Measurements from ENCODE around the gene H6PD.

H6PD gene

GRCh38 chr1:9267827-9268581 lies 33.4 kb downstream of the H6PD start:
- no peaks in the 10 kb centered on the region for H4K20me1 ChIP-seq (ENCODE audit: insufficient read depth, low read length)
- H3K4me3 ChIP-seq (ENCODE audit: low read length): no peak overlapping the region
- H3K9ac ChIP-seq (ENCODE audit: low read length): no peak overlapping the region
- H3K9me3 ChIP-seq (ENCODE audit: insufficient read depth, low read length): no peaks in the 10 kb centered on the region
- no peaks in the 10 kb centered on the region for H3K79me2 ChIP-seq (ENCODE audit: low read length)
- no peaks in the 10 kb centered on the region for H3K27me3 ChIP-seq (ENCODE audit: low read depth, low read length)
- H3K4me1 ChIP-seq (ENCODE audit: low read length): 0 out of 2 replicates have a peak, but pooled peaks cover 2% of the 10 kb centered on the region
- TF ChIP-seq CTCF (IDR thresholded peaks at IDR 0.05; ENCODE audit: low read depth, low read length): no peak
- TF ChIP-seq EZH2phosphoT487 (IDR thresholded peaks at IDR 0.05; ENCODE audit: low read depth): no peak
- H2AFZ ChIP-seq (ENCODE audit: low read depth, low read length): no peak overlapping the region
- no peak overlapping the region for H3K27ac ChIP-seq (ENCODE audit: low read length)
- no peak overlapping the region for H3K4me2 ChIP-seq (ENCODE audit: low read length)
- H3K36me3 ChIP-seq (replicated peaks; ENCODE audit: low read depth, low read length): no peaks in the 10 kb centered on the region

- TF ChIP-seq EZH2phosphoT487 (IDR thresholded peaks at IDR 0.05; ENCODE audit: low read depth) (no peak), CTCF (IDR thresholded peaks at IDR 0.05; ENCODE audit: low read depth, low read length) (no peak)
- no peaks in the 10 kb centered on the region for H3K36me3 ChIP-seq (replicated peaks; ENCODE audit: low read depth, low read length)
- no peak overlapping the region for H3K4me3 ChIP-seq (ENCODE audit: low read length)
- H3K27ac ChIP-seq (ENCODE audit: low read length): no peak overlapping the region
- H2AFZ ChIP-seq (ENCODE audit: low read depth, low read length): no peak overlapping the region
- no peaks in the 10 kb centered on the region for H3K9me3 ChIP-seq (ENCODE audit: insufficient read depth, low read length)
- no peak overlapping the region for H3K9ac ChIP-seq (ENCODE audit: low read length)
- H3K27me3 ChIP-seq (ENCODE audit: low read depth, low read length): no peaks in the 10 kb centered on the region
- no peak overlapping the region for H3K4me2 ChIP-seq (ENCODE audit: low read length)
- no peaks in the 10 kb centered on the region for H4K20me1 ChIP-seq (ENCODE audit: insufficient read depth, low read length)
- 0 out of 2 replicates have a peak, but pooled peaks cover 2% of the 10 kb centered on the region for H3K4me1 ChIP-seq (ENCODE audit: low read length)
- no peaks in the 10 kb centered on the region for H3K79me2 ChIP-seq (ENCODE audit: low read length)
Observed at GRCh38 chr1:9269078-9269501, 34.5 kb downstream of the H6PD start.

- TF ChIP-seq CTCF (IDR thresholded peaks at IDR 0.05; ENCODE audit: low read depth, low read length) (no peak), EZH2phosphoT487 (IDR thresholded peaks at IDR 0.05; ENCODE audit: low read depth) (no peak)
Observed at GRCh38 chr1:9269721-9270120, 35.1 kb downstream of the H6PD start.

GRCh38 chr1:9270290-9270883 lies 35.8 kb downstream of the H6PD start:
- Histone ChIP-seq H3K4me2 (ENCODE audit: low read length) (no peak overlapping the region), H3K27ac (ENCODE audit: low read length) (no peak overlapping the region), H3K27me3 (ENCODE audit: low read depth, low read length) (no peaks in the 10 kb centered on the region), H3K36me3 (replicated peaks; ENCODE audit: low read depth, low read length) (no peaks in the 10 kb centered on the region), H2AFZ (ENCODE audit: low read depth, low read length) (no peak overlapping the region), H3K9ac (ENCODE audit: low read length) (no peak overlapping the region), H3K4me3 (ENCODE audit: low read length) (no peak overlapping the region), H3K4me1 (ENCODE audit: low read length) (peaks cover 9% of the 10 kb centered on the region), H4K20me1 (ENCODE audit: insufficient read depth, low read length) (no peaks in the 10 kb centered on the region), H3K79me2 (ENCODE audit: low read length) (no peaks in the 10 kb centered on the region), H3K9me3 (ENCODE audit: insufficient read depth, low read length) (no peaks in the 10 kb centered on the region)
- TF ChIP-seq EZH2phosphoT487 (IDR thresholded peaks at IDR 0.05; ENCODE audit: low read depth): no peak
- no peak for TF ChIP-seq CTCF (IDR thresholded peaks at IDR 0.05; ENCODE audit: low read depth, low read length)

More at GRCh38 chr1:9269721-9270120, 35.1 kb downstream of the H6PD start:
- peaks cover 2% of the 10 kb centered on the region; the same call in 1 of the 2 replicates for H3K4me1 ChIP-seq (ENCODE audit: low read length)
- no peaks in the 10 kb centered on the region for H3K36me3 ChIP-seq (replicated peaks; ENCODE audit: low read depth, low read length)
- H3K9me3 ChIP-seq (ENCODE audit: insufficient read depth, low read length): no peaks in the 10 kb centered on the region
- H3K4me3 ChIP-seq (ENCODE audit: low read length): no peak overlapping the region
- H2AFZ ChIP-seq (ENCODE audit: low read depth, low read length): no peak overlapping the region
- H4K20me1 ChIP-seq (ENCODE audit: insufficient read depth, low read length): no peaks in the 10 kb centered on the region
- H3K27ac ChIP-seq (ENCODE audit: low read length): no peak overlapping the region
- H3K27me3 ChIP-seq (ENCODE audit: low read depth, low read length): no peaks in the 10 kb centered on the region
- H3K9ac ChIP-seq (ENCODE audit: low read length): no peak overlapping the region
- H3K4me2 ChIP-seq (ENCODE audit: low read length): no peak overlapping the region
- no peaks in the 10 kb centered on the region for H3K79me2 ChIP-seq (ENCODE audit: low read length)
